OCI-LY7 (cell line): Measurements from ENCODE around the gene ACACB. TPM values are rescaled to one million over a fixed set of nuclear protein-coding genes. Genes with fewer than 3 reads are reported as not detected.

ENCODE experiments used
- BruUV-seq: library from RNA; stranded (reverse); fragments of 400-500 nt; replicated peaks from 2 replicates; lab custom pipeline; 2021; lab: Mats Ljungman, UMichigan
- CTCF ChIA-PET: fragments of 300-600 bp; sonication (Branson Sonifier 250); formaldehyde crosslinking; loops from one replicate; lab custom pipeline; 2022; ENCODE audit warnings: antibody characterized with exemption; ENCODE audit not compliant: unreplicated experiment; lab: Charles Lee
- POLR2A ChIA-PET: fragments of 300-600 bp; sonication (Branson Sonifier 250); formaldehyde crosslinking; loops from one replicate; lab custom pipeline; 2022; ENCODE audit warnings: antibody characterized with exemption; lab: Charles Lee
- DNase-seq: peaks from one replicate; pipeline ENCODE4 v3.0.0-alpha.2; 2015; ENCODE audit warnings: low spot score
- H2AFZ ChIP-seq: fragments of 200-600 bp; sonication (generic), shearing (Covaris generic); 2 replicates; pipeline ENCODE4 v1.6.1; 2014; ENCODE audit warnings: mild to moderate bottlenecking, antibody characterized with exemption, low read length, moderate library complexity
- H3K27ac ChIP-seq: fragments of 200-600 bp; sonication (generic); 2 replicates; pipeline ENCODE4 v1.5.1; 2014; ENCODE audit warnings: mixed run types, low read depth, mild to moderate bottlenecking, moderate library complexity, low read length, inconsistent platforms; ENCODE audit not compliant: poor library complexity, severe bottlenecking
- H3K36me3 ChIP-seq: fragments of 200-600 bp; sonication (generic); 2 replicates; pipeline ENCODE4 v1.6.1; 2014; ENCODE audit warnings: mild to moderate bottlenecking, antibody characterized with exemption, low read length, moderate library complexity, mixed read lengths; ENCODE audit not compliant: insufficient read depth
- H3K4me1 ChIP-seq: fragments of 200-600 bp; sonication (generic); 2 replicates; pipeline ENCODE4 v1.5.1; 2014; ENCODE audit warnings: mild to moderate bottlenecking, low read length; ENCODE audit not compliant: insufficient read depth, poor library complexity, severe bottlenecking
- H3K4me2 ChIP-seq: fragments of 200-600 bp; sonication (generic); 2 replicates; pipeline ENCODE4 v1.6.1; 2014; ENCODE audit warnings: mild to moderate bottlenecking, low read length
- H3K4me3 ChIP-seq: fragments of 200-600 bp; sonication (generic); 2 replicates; pipeline ENCODE4 v1.5.1; 2014; ENCODE audit warnings: mild to moderate bottlenecking, low read depth, low read length; ENCODE audit not compliant: poor library complexity, severe bottlenecking
- H3K79me2 ChIP-seq: fragments of 200-600 bp; sonication (generic); 2 replicates; pipeline ENCODE4 v1.6.1; 2016; ENCODE audit warnings: low read depth, mild to moderate bottlenecking, low read length, moderate library complexity, mixed read lengths; ENCODE audit not compliant: insufficient read depth
- H3K9me2 ChIP-seq: fragments of 200-600 bp; sonication (generic); 2 replicates; pipeline ENCODE4 v1.6.1; 2016; ENCODE audit warnings: mild to moderate bottlenecking, low read length, mixed read lengths; ENCODE audit not compliant: insufficient read depth
- H3K9me3 ChIP-seq: fragments of 200-600 bp; sonication (generic); 2 replicates; pipeline ENCODE4 v1.6.1; 2014; ENCODE audit warnings: mild to moderate bottlenecking, mixed run types, low read length, mixed read lengths
- H4K20me1 ChIP-seq: fragments of 200-600 bp; sonication (generic); 2 replicates; pipeline ENCODE4 v1.6.1; 2014; ENCODE audit warnings: mild to moderate bottlenecking, antibody characterized with exemption, low read length, moderate library complexity, mixed read lengths; ENCODE audit not compliant: insufficient read depth
- CTCF ChIP-seq: fragments of 200-600 bp; sonication (generic); conservative IDR thresholded peaks from 2 replicates; pipeline ENCODE4 v1.5.1; 2014; ENCODE audit warnings: mild to moderate bottlenecking, antibody characterized with exemption, low read length, moderate library complexity, mixed read lengths
- EZH2phosphoT487 ChIP-seq: fragments of 200-600 bp; sonication (generic); IDR thresholded peaks from 2 replicates; pipeline ENCODE4 v1.6.1; 2018; ENCODE audit warnings: low read depth, borderline replicate concordance, mild to moderate bottlenecking, mixed run types, antibody characterized with exemption, low read length, moderate library complexity, mixed read lengths
- intact Hi-C: fragments of 100-400 bp; cut with micrococcal nuclease; formaldehyde crosslinking; loops from one replicate; pipeline ENCODE4 v1.10.0; 2022; ENCODE audit not compliant: unreplicated experiment
- total RNA-seq, 2 experiments: library from RNA; depleted of rRNA in 1 of 2; stranded (reverse); fragments of >200 nt in 1 of 2; shearing (Covaris generic) in 1 of 2; gene quantifications; 2 replicates each; pipeline ENCODE4 v1.2.3, GENCODE V29; 2014 to 2022

The ACACB gene
- total RNA-seq, 2 experiments from 2014 or later, result 19.7 to 45.1 TPM

GRCh38 chr12:109160873-109161272 lies 44.5 kb downstream of the ACACB start:
- no peak for DNase-seq
- no peaks in the 10 kb centered on the region for H3K9me3 ChIP-seq
- no peak overlapping the region for H3K27ac ChIP-seq
- BruUV-seq, result no TSS peak
- H3K4me2 ChIP-seq, result no peak overlapping the region
- ChIA-PET POLR2A (no interaction called here), CTCF (no interaction called here)
- peaks cover 24% of the 10 kb centered on the region for H3K4me1 ChIP-seq
- H3K4me3 ChIP-seq, result no peak overlapping the region
- TF ChIP-seq EZH2phosphoT487 (no peak), CTCF (no peak)
- intact Hi-C loops, result no loop called here
- H3K36me3 ChIP-seq, result no peaks in the 10 kb centered on the region
- H2AFZ ChIP-seq, result no peak overlapping the region
- peaks cover 13% of the 10 kb centered on the region; the same call in 1 of the 2 replicates for H3K79me2 ChIP-seq
- H4K20me1 ChIP-seq, result no peaks in the 10 kb centered on the region
- no peaks in the 10 kb centered on the region for H3K9me2 ChIP-seq

GRCh38 chr12:109162551-109162950 lies 46.2 kb downstream of the ACACB start:
- intact Hi-C loops, result no loop called here
- no TSS peak for BruUV-seq
- TF ChIP-seq CTCF (no peak), EZH2phosphoT487 (no peak)
- H3K36me3 ChIP-seq, result no peaks in the 10 kb centered on the region; the same call in 1 of the 2 replicates
- H4K20me1 ChIP-seq, result no peaks in the 10 kb centered on the region
- H3K4me2 ChIP-seq, result no peak overlapping the region
- no peaks in the 10 kb centered on the region for H3K9me2 ChIP-seq
- no peaks in the 10 kb centered on the region; the same call in 1 of the 2 replicates for H3K79me2 ChIP-seq
- H3K4me1 ChIP-seq, result peaks cover 10% of the 10 kb centered on the region
- DNase-seq, result no peak
- no peaks in the 10 kb centered on the region for H3K9me3 ChIP-seq
- CTCF ChIA-PET, result no interaction called here
- no peak overlapping the region for H3K27ac ChIP-seq
- no peak overlapping the region for H2AFZ ChIP-seq
- POLR2A ChIA-PET, result interaction anchor here (0.5 to 0.6 kb wide), 3 partner anchors 8 to 301 kb away, joined by 3 to 5 read pairs (median 4); no protein-coding TSS in a partner anchor
- no peak overlapping the region for H3K4me3 ChIP-seq

GRCh38 chr12:109163167-109163566 lies 46.8 kb downstream of the ACACB start:
- no TSS peak for BruUV-seq
- H3K9me2 ChIP-seq, result no peaks in the 10 kb centered on the region
- peaks cover 3% of the 10 kb centered on the region for H3K4me1 ChIP-seq
- H3K27ac ChIP-seq, result no peak overlapping the region
- no peaks in the 10 kb centered on the region for H3K79me2 ChIP-seq
- no peaks in the 10 kb centered on the region for H3K9me3 ChIP-seq
- H4K20me1 ChIP-seq, result no peaks in the 10 kb centered on the region
- DNase-seq, result no peak
- intact Hi-C loops, result no loop called here
- H3K4me3 ChIP-seq, result no peak overlapping the region
- POLR2A ChIA-PET, result interaction anchor here (0.6 to 1.1 kb wide), 2 partner anchors 8 to 9 kb away, joined by 3 read pairs; no protein-coding TSS in a partner anchor
- CTCF ChIA-PET, result no interaction called here
- TF ChIP-seq CTCF, result no peak
- TF ChIP-seq EZH2phosphoT487, result no peak
- H3K4me2 ChIP-seq, result no peak overlapping the region
- H2AFZ ChIP-seq, result no peak overlapping the region
- peaks cover 6% of the 10 kb centered on the region; the same call in 1 of the 2 replicates for H3K36me3 ChIP-seq
